ENCODE measurements around the gene KIF26B.

- no peak for TF ChIP-seq YY1 (IDR thresholded peaks at IDR 0.05; ENCODE audit: insufficient read depth, insufficient read length)
- no peak for TF ChIP-seq SUZ12 (IDR thresholded peaks at IDR 0.05; ENCODE audit: extremely low read depth, insufficient read depth, insufficient read length)
- no peak for TF ChIP-seq ZNF274 (IDR thresholded peaks at IDR 0.05; ENCODE audit: low read depth, low read length)
Measured at GRCh38 chr1:245458761-245459174, 304.0 kb downstream of the KIF26B start.

All from NT2/D1 (cell line).